Ishikawa (cell line): Measurements from ENCODE around the gene FAM163A.

Experiments used
- CEBPB ChIP-seq: IDR thresholded peaks from 2 replicates; pipeline ENCODE4 v1.6.1; 2012
- CREB1 ChIP-seq: IDR thresholded peaks from 2 replicates; pipeline ENCODE4 v1.6.1; 2012; ENCODE audit warnings: low read depth
- EGR1 ChIP-seq: IDR thresholded peaks from 2 replicates; pipeline ENCODE4 v1.6.1; 2012
- EP300 ChIP-seq: IDR thresholded peaks from 2 replicates; pipeline ENCODE4 v1.6.1; 2012; ENCODE audit warnings: borderline replicate concordance
- FOXM1 ChIP-seq: IDR thresholded peaks from 2 replicates; pipeline ENCODE4 v1.6.1; 2012; ENCODE audit warnings: low read depth, borderline replicate concordance
- MAX ChIP-seq: IDR thresholded peaks from 2 replicates; pipeline ENCODE4 v1.6.1; 2012
- NFIC ChIP-seq: IDR thresholded peaks from 2 replicates; pipeline ENCODE4 v1.6.1; 2012
- RAD21 ChIP-seq: IDR thresholded peaks from 2 replicates; pipeline ENCODE4 v1.6.1; 2012; ENCODE audit warnings: low read depth
- TAF1 ChIP-seq: IDR thresholded peaks from 2 replicates; pipeline ENCODE4 v1.6.1; 2012; ENCODE audit warnings: low read depth, mild to moderate bottlenecking
- TCF12 ChIP-seq: IDR thresholded peaks from 2 replicates; pipeline ENCODE4 v1.6.1; 2012; ENCODE audit warnings: low read depth
- TEAD4 ChIP-seq: IDR thresholded peaks from 2 replicates; pipeline ENCODE4 v1.6.1; 2012
- YY1 ChIP-seq: IDR thresholded peaks from 2 replicates; pipeline ENCODE4 v1.6.1; 2012; ENCODE audit warnings: low read depth
- ZBTB7A ChIP-seq: IDR thresholded peaks from 2 replicates; pipeline ENCODE4 v1.6.1; 2012; ENCODE audit warnings: low read depth
- TF ChIP-seq, protein P1 (sequence below): IDR thresholded peaks from 2 replicates; pipeline ENCODE4 v1.6.1; 2012; ENCODE audit warnings: low read depth, mild to moderate bottlenecking
- TF ChIP-seq, protein P2 (sequence below): IDR thresholded peaks from 2 replicates; pipeline ENCODE4 v1.6.1; 2012

FAM163A gene

DNA sequence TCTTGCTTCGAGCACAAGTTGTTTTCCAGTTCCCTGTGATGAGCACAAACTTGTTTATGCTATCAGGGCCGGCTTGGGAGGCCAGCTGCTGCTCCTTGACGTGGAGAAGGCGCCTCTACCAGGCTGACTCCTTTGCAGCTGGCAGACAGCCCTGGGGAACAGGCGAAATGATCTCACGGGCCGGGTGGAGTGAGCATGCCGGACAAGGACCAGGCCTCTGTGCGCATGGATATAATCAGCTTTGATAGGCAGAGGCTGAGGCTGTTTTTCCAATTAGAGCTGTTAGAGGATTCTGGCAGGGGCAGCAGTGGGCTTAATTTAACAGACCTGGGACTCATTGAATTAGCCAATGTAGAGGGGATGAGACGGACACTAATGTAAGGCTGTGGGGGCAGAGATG is 38.9 kb downstream of the FAM163A start:
- TF ChIP-seq CREB1 = no peak
- no peak for TF ChIP-seq TEAD4
- TF ChIP-seq TAF1 = no peak
- TF ChIP-seq FOXM1 = no peak
- no peak for TF ChIP-seq YY1
- TF ChIP-seq, protein P1, sequence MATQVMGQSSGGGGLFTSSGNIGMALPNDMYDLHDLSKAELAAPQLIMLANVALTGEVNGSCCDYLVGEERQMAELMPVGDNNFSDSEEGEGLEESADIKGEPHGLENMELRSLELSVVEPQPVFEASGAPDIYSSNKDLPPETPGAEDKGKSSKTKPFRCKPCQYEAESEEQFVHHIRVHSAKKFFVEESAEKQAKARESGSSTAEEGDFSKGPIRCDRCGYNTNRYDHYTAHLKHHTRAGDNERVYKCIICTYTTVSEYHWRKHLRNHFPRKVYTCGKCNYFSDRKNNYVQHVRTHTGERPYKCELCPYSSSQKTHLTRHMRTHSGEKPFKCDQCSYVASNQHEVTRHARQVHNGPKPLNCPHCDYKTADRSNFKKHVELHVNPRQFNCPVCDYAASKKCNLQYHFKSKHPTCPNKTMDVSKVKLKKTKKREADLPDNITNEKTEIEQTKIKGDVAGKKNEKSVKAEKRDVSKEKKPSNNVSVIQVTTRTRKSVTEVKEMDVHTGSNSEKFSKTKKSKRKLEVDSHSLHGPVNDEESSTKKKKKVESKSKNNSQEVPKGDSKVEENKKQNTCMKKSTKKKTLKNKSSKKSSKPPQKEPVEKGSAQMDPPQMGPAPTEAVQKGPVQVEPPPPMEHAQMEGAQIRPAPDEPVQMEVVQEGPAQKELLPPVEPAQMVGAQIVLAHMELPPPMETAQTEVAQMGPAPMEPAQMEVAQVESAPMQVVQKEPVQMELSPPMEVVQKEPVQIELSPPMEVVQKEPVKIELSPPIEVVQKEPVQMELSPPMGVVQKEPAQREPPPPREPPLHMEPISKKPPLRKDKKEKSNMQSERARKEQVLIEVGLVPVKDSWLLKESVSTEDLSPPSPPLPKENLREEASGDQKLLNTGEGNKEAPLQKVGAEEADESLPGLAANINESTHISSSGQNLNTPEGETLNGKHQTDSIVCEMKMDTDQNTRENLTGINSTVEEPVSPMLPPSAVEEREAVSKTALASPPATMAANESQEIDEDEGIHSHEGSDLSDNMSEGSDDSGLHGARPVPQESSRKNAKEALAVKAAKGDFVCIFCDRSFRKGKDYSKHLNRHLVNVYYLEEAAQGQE = no peak
- no peak for TF ChIP-seq EP300
- TF ChIP-seq MAX = no peak

DNA sequence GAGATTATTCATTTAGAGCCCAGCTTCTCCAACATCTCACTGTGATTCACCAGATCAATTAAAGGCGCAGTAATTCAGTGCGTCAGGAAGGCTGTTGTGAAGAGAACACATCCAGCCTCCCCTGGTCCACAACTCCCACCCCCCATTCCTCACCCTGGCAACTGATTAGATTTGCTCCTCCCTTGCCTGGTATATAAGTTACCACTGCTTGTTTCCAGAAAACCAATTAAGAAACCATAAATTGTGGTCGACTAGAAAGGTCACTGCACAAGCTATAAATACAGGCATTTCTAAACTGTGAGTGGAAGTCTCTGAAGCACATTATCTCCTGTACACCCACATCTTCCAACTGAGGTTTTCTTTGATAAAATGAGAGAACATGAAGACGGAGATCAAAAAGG is 41.9 kb downstream of the FAM163A start:
- TF ChIP-seq ZBTB7A (no peak), TCF12 (no peak), FOXM1 (no peak), MAX (no peak), RAD21 (no peak), EP300 (no peak), TAF1 (no peak), NFIC (no peak), TEAD4 (no peak), EGR1 (no peak), CEBPB (no peak), YY1 (no peak)
- TF ChIP-seq, protein P2, sequence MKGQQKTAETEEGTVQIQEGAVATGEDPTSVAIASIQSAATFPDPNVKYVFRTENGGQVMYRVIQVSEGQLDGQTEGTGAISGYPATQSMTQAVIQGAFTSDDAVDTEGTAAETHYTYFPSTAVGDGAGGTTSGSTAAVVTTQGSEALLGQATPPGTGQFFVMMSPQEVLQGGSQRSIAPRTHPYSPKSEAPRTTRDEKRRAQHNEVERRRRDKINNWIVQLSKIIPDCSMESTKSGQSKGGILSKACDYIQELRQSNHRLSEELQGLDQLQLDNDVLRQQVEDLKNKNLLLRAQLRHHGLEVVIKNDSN = no peak
- TF ChIP-seq, protein P1 = no peak

- TF ChIP-seq, protein P1 = no peak
- TF ChIP-seq NFIC = no peak
- no peak for TF ChIP-seq TEAD4
Measured at GRCh38 chr1:179785728-179786127, 42.6 kb downstream of the FAM163A start.

- TF ChIP-seq NFIC (no peak), TAF1 (no peak), TCF12 (no peak), FOXM1 (no peak), CREB1 (no peak), EP300 (no peak), EGR1 (no peak), ZBTB7A (no peak), TEAD4 (no peak), RAD21 (no peak), CEBPB (no peak)
- TF ChIP-seq, protein P1 = no peak
- TF ChIP-seq, protein P2 = no peak
Measured at GRCh38 chr1:179786815-179787685, 44.0 kb downstream of the FAM163A start.
